ENCODE results near the gene ITGA11. TPM values are rescaled to one million over a fixed set of nuclear protein-coding genes. Genes with fewer than 3 reads are reported as not detected.

ITGA11 gene
- polyA plus RNA-seq, 1 of the 3 experiments (the other 2 are of a cell fraction), result 0.49 TPM

DNA sequence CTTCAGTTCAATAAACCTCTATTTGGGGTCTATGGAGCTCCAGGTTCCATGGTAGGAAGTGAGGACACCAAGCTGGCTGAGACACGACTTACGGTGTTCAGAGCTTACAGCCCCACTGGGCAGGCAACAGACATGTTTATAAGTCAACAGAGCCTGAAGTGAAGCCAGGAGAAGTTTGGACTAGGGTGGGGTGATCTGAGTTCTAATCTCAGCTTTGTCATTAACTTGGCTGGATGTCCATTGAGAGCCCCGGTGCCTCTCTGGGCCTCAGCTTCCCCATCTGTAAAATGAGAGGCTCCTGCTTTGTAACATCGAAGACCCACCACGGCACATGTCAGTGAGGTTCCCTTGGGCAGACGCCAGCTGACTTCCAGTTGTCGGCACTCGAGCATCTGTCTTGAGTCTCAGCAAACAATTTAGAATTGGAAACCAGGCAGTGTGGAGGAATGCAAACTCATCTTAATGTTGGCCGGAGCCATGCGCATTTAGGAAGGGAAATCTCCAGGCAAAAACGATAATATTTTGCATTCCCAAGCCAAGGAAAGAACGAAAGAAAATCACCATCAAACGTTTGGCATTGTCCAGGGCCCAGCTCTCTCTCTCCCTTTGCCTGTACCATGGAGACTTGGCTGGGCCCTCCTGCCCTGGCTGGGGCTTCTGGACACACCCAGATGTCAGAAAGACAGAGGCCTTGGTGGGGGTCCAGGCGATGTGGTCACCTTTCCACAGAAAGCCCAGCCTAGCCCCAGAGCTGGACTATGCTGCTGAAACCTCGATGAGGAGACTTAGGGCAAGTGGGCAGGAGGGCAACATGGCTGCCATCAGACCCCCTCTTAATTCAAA is 18.4 kb downstream of the ITGA11 start:
- Histone ChIP-seq H3K27me3 (ENCODE audit: insufficient read depth) (no peaks in the 10 kb centered on the region), H3K4me2 (no peak overlapping the region), H3K9me2 (no peaks in the 10 kb centered on the region), H3F3A (replicated peaks; ENCODE audit: insufficient read depth) (no peaks in the 10 kb centered on the region), H3K79me2 (ENCODE audit: insufficient read depth) (no peaks in the 10 kb centered on the region), H4K20me1 (ENCODE audit: insufficient read depth) (no peaks in the 10 kb centered on the region), H3K4me1 (ENCODE audit: control insufficient read depth in 1 of 2, insufficient read depth in 2 of 2, low read depth in 1 of 2, low read length in 1 of 2) (no peaks in the 10 kb centered on the region; a peak in 1 of 4 replicates), H3K9ac (no peak overlapping the region), H3K9me3 (no peaks in the 10 kb centered on the region), H2AFZ (ENCODE audit: low read depth) (no peak overlapping the region), H3K36me3 (replicated peaks in 1 of 2; ENCODE audit: control insufficient read depth in 1 of 2, insufficient read depth in 2 of 2, low read length in 1 of 2) (no peaks in the 10 kb centered on the region), H3K27ac (ENCODE audit: low read depth in 2 of 2, low read length in 1 of 2) (no peak overlapping the region), H3K4me3 (ENCODE audit: low read depth in 2 of 2, low read length in 1 of 2) (no peak overlapping the region)
- no peak for DNase-seq
- no peak for TF ChIP-seq NFIC (IDR thresholded peaks at IDR 0.05; ENCODE audit: borderline replicate concordance)
- TF ChIP-seq ELF1 (IDR thresholded peaks at IDR 0.05), result no peak
- no peak for TF ChIP-seq JUND (IDR thresholded peaks at IDR 0.05)
- no peak for TF ChIP-seq TEAD4 (IDR thresholded peaks at IDR 0.05; ENCODE audit: borderline replicate concordance, insufficient read depth)
- TF ChIP-seq GATA2 (CRISPR knock-in tag; IDR thresholded peaks at IDR 0.05), result no peak
- no peak for TF ChIP-seq ZBTB33 (IDR thresholded peaks at IDR 0.05; ENCODE audit: borderline replicate concordance, low read depth)
- no peak for TF ChIP-seq USF1 (IDR thresholded peaks at IDR 0.05; ENCODE audit: borderline replicate concordance, low read depth)
- no peak for TF ChIP-seq TCF12 (IDR thresholded peaks at IDR 0.05)
- no peak for TF ChIP-seq FOXJ3 (CRISPR knock-in tag; IDR thresholded peaks at IDR 0.05)
- no peak for TF ChIP-seq USF2 (IDR thresholded peaks at IDR 0.05; ENCODE audit: borderline replicate concordance, low read depth, low read length)
- TF ChIP-seq RAD21 (IDR thresholded peaks at IDR 0.05; ENCODE audit: low read length), result no peak
- TF ChIP-seq FOXM1 (IDR thresholded peaks at IDR 0.05; ENCODE audit: low read depth), result no peak
- WGBS (ENCODE audit: low lambda C conversion rate), result 84% methylated on average over 15 of the region's 15 CpGs
- ChIA-PET CTCF (interaction anchor here (1.0 to 1.2 kb wide), 2 partner anchors 137 to 260 kb away, joined by 3 read pairs; no protein-coding TSS in a partner anchor), POLR2A (no interaction called here)

GRCh38 chr15:68412218-68412617 is 19.7 kb downstream of the ITGA11 start:
- Histone ChIP-seq H3K27me3 (ENCODE audit: insufficient read depth) (no peaks in the 10 kb centered on the region), H3K36me3 (replicated peaks in 1 of 2; ENCODE audit: control insufficient read depth in 1 of 2, insufficient read depth in 2 of 2, low read length in 1 of 2) (no peaks in the 10 kb centered on the region), H2AFZ (ENCODE audit: low read depth) (no peak overlapping the region), H3K9me2 (no peaks in the 10 kb centered on the region), H3K4me2 (no peak overlapping the region), H3K27ac (ENCODE audit: low read depth in 2 of 2, low read length in 1 of 2) (no peak overlapping the region), H3K4me1 (ENCODE audit: control insufficient read depth in 1 of 2, insufficient read depth in 2 of 2, low read depth in 1 of 2, low read length in 1 of 2) (no peaks in the 10 kb centered on the region; a peak in 1 of 4 replicates), H3K9me3 (no peaks in the 10 kb centered on the region), H4K20me1 (ENCODE audit: insufficient read depth) (no peaks in the 10 kb centered on the region), H3K4me3 (ENCODE audit: low read depth in 2 of 2, low read length in 1 of 2) (no peak overlapping the region), H3F3A (replicated peaks; ENCODE audit: insufficient read depth) (no peaks in the 10 kb centered on the region), H3K79me2 (ENCODE audit: insufficient read depth) (no peaks in the 10 kb centered on the region), H3K9ac (no peak overlapping the region)
- CTCF ChIA-PET, result no interaction called here
- no peak for DNase-seq
- no peak for TF ChIP-seq NRF1 (IDR thresholded peaks at IDR 0.05; ENCODE audit: low read depth, low read length)
- no peak for TF ChIP-seq FOSL2 (IDR thresholded peaks at IDR 0.05; ENCODE audit: borderline replicate concordance, low read depth)
- POLR2A ChIA-PET, result no interaction called here
- 78% methylated on average over 8 of the region's 8 CpGs for WGBS (ENCODE audit: low lambda C conversion rate)

Measured in SK-N-SH (cell line).